ENCODE measurements around the gene CSNK1D. TPM values are rescaled to one million over a fixed set of nuclear protein-coding genes. Genes with fewer than 3 reads are reported as not detected.

The CSNK1D gene
- total RNA-seq, 1 experiment from 2014 or later, result 137 TPM

GRCh38 chr17:82235775-82236141 lies 37.7 kb downstream of the CSNK1D start:
- H3K4me2 ChIP-seq (ENCODE audit: insufficient read depth, insufficient read length, low read length), result no peak overlapping the region
- DNase-seq, result no peak
- H3K79me2 ChIP-seq (ENCODE audit: insufficient read depth, low read length), result no peaks in the 10 kb centered on the region
- TF ChIP-seq, protein P1, sequence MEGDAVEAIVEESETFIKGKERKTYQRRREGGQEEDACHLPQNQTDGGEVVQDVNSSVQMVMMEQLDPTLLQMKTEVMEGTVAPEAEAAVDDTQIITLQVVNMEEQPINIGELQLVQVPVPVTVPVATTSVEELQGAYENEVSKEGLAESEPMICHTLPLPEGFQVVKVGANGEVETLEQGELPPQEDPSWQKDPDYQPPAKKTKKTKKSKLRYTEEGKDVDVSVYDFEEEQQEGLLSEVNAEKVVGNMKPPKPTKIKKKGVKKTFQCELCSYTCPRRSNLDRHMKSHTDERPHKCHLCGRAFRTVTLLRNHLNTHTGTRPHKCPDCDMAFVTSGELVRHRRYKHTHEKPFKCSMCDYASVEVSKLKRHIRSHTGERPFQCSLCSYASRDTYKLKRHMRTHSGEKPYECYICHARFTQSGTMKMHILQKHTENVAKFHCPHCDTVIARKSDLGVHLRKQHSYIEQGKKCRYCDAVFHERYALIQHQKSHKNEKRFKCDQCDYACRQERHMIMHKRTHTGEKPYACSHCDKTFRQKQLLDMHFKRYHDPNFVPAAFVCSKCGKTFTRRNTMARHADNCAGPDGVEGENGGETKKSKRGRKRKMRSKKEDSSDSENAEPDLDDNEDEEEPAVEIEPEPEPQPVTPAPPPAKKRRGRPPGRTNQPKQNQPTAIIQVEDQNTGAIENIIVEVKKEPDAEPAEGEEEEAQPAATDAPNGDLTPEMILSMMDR (conservative IDR thresholded peaks at IDR 0.05), result no peak
- no peak overlapping the region for H4K91ac ChIP-seq (ENCODE audit: insufficient read length, low read depth, low read length)
- no peaks in the 10 kb centered on the region for H3K9me3 ChIP-seq (ENCODE audit: control insufficient read depth, low read depth, low read length)
- H2AFZ ChIP-seq (ENCODE audit: low read length), result no peak overlapping the region
- H4K5ac ChIP-seq (ENCODE audit: insufficient read length, low read depth, low read length), result no peak overlapping the region
- no peak overlapping the region for H3K23ac ChIP-seq (ENCODE audit: insufficient read length, low read depth, low read length)
- no CpG with 5 or more reads among the region's 15 CpGs for WGBS (ENCODE audit: extremely low coverage, insufficient read length, low lambda C conversion rate)
- peaks cover 9% of the 10 kb centered on the region for H3K27me3 Mint-ChIP-seq (ENCODE audit: low read depth)
- H3K36me3 Mint-ChIP-seq (ENCODE audit: insufficient read depth in 1 of 3, low read depth in 3 of 3), result peaks cover 3 to 5% (median 5%) of the 10 kb centered on the region in 3 experiments; a peak in 5 of 7 replicates
- no peaks in the 10 kb centered on the region for H3K27me3 ChIP-seq (ENCODE audit: insufficient read depth, low read length)
- H4K8ac ChIP-seq (replicated peaks; ENCODE audit: insufficient read length, low read depth, low read length), result no peak overlapping the region
- no peak overlapping the region for H2BK15ac ChIP-seq (ENCODE audit: low read depth, low read length)
- H4K20me1 ChIP-seq (ENCODE audit: control insufficient read depth, insufficient read depth, insufficient read length), result no peaks in the 10 kb centered on the region
- no peak overlapping the region for H2BK120ac ChIP-seq (ENCODE audit: low read depth, low read length, poor library complexity, severe bottlenecking)
- H3K4me3 Mint-ChIP-seq, result no peak overlapping the region
- H3K56ac ChIP-seq (ENCODE audit: insufficient read length, low read depth, low read length), result no peak overlapping the region
- no peaks in the 10 kb centered on the region for H3K79me1 ChIP-seq (ENCODE audit: insufficient read depth, low read depth, low read length, poor library complexity, severe bottlenecking)
- no peak overlapping the region for H2BK12ac ChIP-seq (ENCODE audit: insufficient read length, low read depth, low read length)
- H2AK5ac ChIP-seq (ENCODE audit: insufficient read length, low read length), result no peak overlapping the region
- H2BK5ac ChIP-seq (ENCODE audit: insufficient read length, low read length), result no peak overlapping the region
- H3K9ac ChIP-seq (ENCODE audit: extremely low read depth, insufficient read length, low read length), result no peak overlapping the region
- H3K4ac ChIP-seq (ENCODE audit: low read depth, low read length), result no peak overlapping the region
- H3K14ac ChIP-seq (ENCODE audit: insufficient read depth, low read length), result no peak overlapping the region
- H3K23me2 ChIP-seq (ENCODE audit: insufficient read length, low read depth, low read length, poor library complexity, severe bottlenecking), result peaks cover 7% of the 10 kb centered on the region
- H2BK20ac ChIP-seq (ENCODE audit: low read depth, low read length, poor library complexity, severe bottlenecking), result no peak overlapping the region
- no peaks in the 10 kb centered on the region for H3K4me1 ChIP-seq (ENCODE audit: insufficient read depth, low read length)
- H3K4me1 Mint-ChIP-seq, result peaks cover 2 to 17% of the 10 kb centered on the region in 2 experiments
- no peak overlapping the region for H3K18ac ChIP-seq (ENCODE audit: insufficient read length, low read depth, low read length)
- no peak overlapping the region for H3T11ph ChIP-seq (ENCODE audit: low read length)
- H3K27ac Mint-ChIP-seq, result no peak overlapping the region
- no peak overlapping the region for H3K27ac ChIP-seq (ENCODE audit: insufficient read length, low read depth, low read length)
- H3K9me3 Mint-ChIP-seq, result no peaks in the 10 kb centered on the region

Data from H9 (cell line).